ENCODE measurements around the gene PPP1R14B. TPM values are rescaled to one million over a fixed set of nuclear protein-coding genes. Genes with fewer than 3 reads are reported as not detected.

PPP1R14B gene, protein sequence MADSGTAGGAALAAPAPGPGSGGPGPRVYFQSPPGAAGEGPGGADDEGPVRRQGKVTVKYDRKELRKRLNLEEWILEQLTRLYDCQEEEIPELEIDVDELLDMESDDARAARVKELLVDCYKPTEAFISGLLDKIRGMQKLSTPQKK
- 385 and 435 TPM in 2 replicates for total RNA-seq (2021)
- Bru-seq, nascent RNA: percentile 88 among the genes with signal in this experiment
- percentile 89 among the genes with signal in this experiment for BruChase-seq, experiment 1, labeled RNA remaining after a 2-hour chase
- percentile 98 among the genes with signal in this experiment for BruChase-seq, experiment 2, labeled RNA remaining after a 6-hour chase
- long read RNA-seq, transcript PPP1R14B-203 (3 exons, 920 nt): minor isoform, 6 of 774 reads
- long read RNA-seq, transcript PPP1R14B-201 (4 exons, 982 nt): major isoform, 741 of 774 reads
- long read RNA-seq, partial matches to known transcripts: 13 of 774 reads
- long read RNA-seq, other reads (novel, unspliced or antisense): 14 of 774 reads

GRCh38 chr11:64246871-64247728 is at the start of gene PPP1R14B:
Gene PPP1R14B (minus strand): TSS chr11:64246943. CDS start chr11:64246673, 270 bp downstream.
- CTCF ChIA-PET: interaction anchor here (0.6 to 1.6 kb wide), 4 partner anchors 21 to 108 kb away, joined by 3 to 4 read pairs (median 3); partner anchors contain the start of genes NUDT22 and TRPT1
- peak; percentile 84 to 93 for DNase-seq

DNA sequence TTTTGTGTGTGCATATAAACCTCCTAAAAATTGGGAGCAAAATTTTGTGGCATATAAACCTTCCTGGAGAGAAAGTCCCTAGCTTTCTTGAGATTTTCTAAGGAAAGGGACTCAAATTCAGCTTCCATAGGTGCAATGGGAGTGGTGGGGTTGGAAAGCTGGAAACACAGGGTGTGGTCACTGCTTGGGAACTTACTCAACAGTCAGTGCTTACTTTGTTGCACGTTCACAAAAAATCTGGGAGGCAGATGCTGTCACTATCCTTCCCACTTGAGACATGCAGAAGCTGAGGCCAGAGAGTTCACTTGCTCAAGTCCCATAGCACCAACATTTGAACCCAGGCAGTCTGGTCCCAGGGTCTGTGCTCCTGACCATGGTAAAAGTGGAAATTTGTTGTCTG is 49.5 kb upstream of the PPP1R14B start:
- no peaks in the 10 kb centered on the region for H3K9me3 ChIP-seq (ENCODE audit: insufficient read depth, low read depth)
- BruUV-seq (replicated peaks): no TSS peak
- H3K4me1 ChIP-seq (replicated peaks; ENCODE audit: insufficient read depth): peaks cover 1% of the 10 kb centered on the region; the same call in 1 of the 2 replicates
- no peaks in the 10 kb centered on the region for H3K36me3 ChIP-seq (ENCODE audit: low read depth)
- no peak for DNase-seq
- no peaks in the 10 kb centered on the region for H4K20me1 ChIP-seq (ENCODE audit: insufficient read depth)
- H3K79me2 ChIP-seq (ENCODE audit: low read depth): no peaks in the 10 kb centered on the region
- TF ChIP-seq, protein P1, sequence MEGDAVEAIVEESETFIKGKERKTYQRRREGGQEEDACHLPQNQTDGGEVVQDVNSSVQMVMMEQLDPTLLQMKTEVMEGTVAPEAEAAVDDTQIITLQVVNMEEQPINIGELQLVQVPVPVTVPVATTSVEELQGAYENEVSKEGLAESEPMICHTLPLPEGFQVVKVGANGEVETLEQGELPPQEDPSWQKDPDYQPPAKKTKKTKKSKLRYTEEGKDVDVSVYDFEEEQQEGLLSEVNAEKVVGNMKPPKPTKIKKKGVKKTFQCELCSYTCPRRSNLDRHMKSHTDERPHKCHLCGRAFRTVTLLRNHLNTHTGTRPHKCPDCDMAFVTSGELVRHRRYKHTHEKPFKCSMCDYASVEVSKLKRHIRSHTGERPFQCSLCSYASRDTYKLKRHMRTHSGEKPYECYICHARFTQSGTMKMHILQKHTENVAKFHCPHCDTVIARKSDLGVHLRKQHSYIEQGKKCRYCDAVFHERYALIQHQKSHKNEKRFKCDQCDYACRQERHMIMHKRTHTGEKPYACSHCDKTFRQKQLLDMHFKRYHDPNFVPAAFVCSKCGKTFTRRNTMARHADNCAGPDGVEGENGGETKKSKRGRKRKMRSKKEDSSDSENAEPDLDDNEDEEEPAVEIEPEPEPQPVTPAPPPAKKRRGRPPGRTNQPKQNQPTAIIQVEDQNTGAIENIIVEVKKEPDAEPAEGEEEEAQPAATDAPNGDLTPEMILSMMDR (conservative IDR thresholded peaks at IDR 0.05): no peak
- no peak for TF ChIP-seq EZH2 (IDR thresholded peaks at IDR 0.05; ENCODE audit: low read depth)
- intact Hi-C loops (cut with micrococcal nuclease; ENCODE audit: unreplicated experiment): no loop called here
- H3K27me3 ChIP-seq (ENCODE audit: insufficient read depth, low read depth): 0 out of 2 replicates have a peak, but pooled peaks cover 7% of the 10 kb centered on the region
- H3K9me2 ChIP-seq (ENCODE audit: insufficient read depth): no peaks in the 10 kb centered on the region
- no peak overlapping the region for H3K4me3 ChIP-seq
- H3K27ac ChIP-seq: no peak overlapping the region
- ChIA-PET POLR2A (ENCODE audit: unreplicated experiment) (no interaction called here), CTCF (no interaction called here)
- H2AFZ ChIP-seq: no peak overlapping the region
- no peak overlapping the region for H3K4me2 ChIP-seq
- H3F3A ChIP-seq (ENCODE audit: insufficient read depth, low read depth): no peaks in the 10 kb centered on the region; the same call in 1 of the 2 replicates

More at GRCh38 chr11:64246871-64247728, at the start of gene PPP1R14B:
- H3K9me2 ChIP-seq (ENCODE audit: insufficient read depth): no peaks in the 10 kb centered on the region
- peak within 1 kb of the TSS; percentile 90 for H3K4me2 ChIP-seq
- H3F3A ChIP-seq (ENCODE audit: insufficient read depth, low read depth): peaks cover 70% of the 10 kb centered on the region
- H3K4me1 ChIP-seq (replicated peaks; ENCODE audit: insufficient read depth): peaks cover 26% of the 10 kb centered on the region
- intact Hi-C loops (cut with micrococcal nuclease; ENCODE audit: unreplicated experiment): loop anchor here (1.0 kb wide), 1 partner anchor 23 kb away; no protein-coding TSS in a partner anchor
- no peaks in the 10 kb centered on the region for H3K9me3 ChIP-seq (ENCODE audit: insufficient read depth, low read depth)
- peak within 1 kb of the TSS; percentile 76 for H2AFZ ChIP-seq
- no TSS peak for BruUV-seq (replicated peaks)
- no peaks in the 10 kb centered on the region for H3K27me3 ChIP-seq (ENCODE audit: insufficient read depth, low read depth)
- H3K79me2 ChIP-seq (ENCODE audit: low read depth): peaks cover 45% of the 10 kb centered on the region
- TF ChIP-seq EZH2 (IDR thresholded peaks at IDR 0.05; ENCODE audit: low read depth): no peak
- TF ChIP-seq, protein P1 (conservative IDR thresholded peaks at IDR 0.05): peak; percentile 38; the same call in 1 of the 2 replicates
- peak within 1 kb of the TSS; percentile 79 for H3K4me3 ChIP-seq
- H3K27ac ChIP-seq: peak within 1 kb of the TSS; percentile 86
- POLR2A ChIA-PET (ENCODE audit: unreplicated experiment): interaction anchor here (0.6 kb wide), 4 partner anchors 25 to 639 kb away, joined by 3 to 8 read pairs (median 6); no protein-coding TSS in a partner anchor
- H4K20me1 ChIP-seq (ENCODE audit: insufficient read depth): 0 out of 2 replicates have a peak, but pooled peaks cover 5% of the 10 kb centered on the region
- peaks cover 10% of the 10 kb centered on the region; the same call in 1 of the 2 replicates for H3K36me3 ChIP-seq (ENCODE audit: low read depth)

DNA sequence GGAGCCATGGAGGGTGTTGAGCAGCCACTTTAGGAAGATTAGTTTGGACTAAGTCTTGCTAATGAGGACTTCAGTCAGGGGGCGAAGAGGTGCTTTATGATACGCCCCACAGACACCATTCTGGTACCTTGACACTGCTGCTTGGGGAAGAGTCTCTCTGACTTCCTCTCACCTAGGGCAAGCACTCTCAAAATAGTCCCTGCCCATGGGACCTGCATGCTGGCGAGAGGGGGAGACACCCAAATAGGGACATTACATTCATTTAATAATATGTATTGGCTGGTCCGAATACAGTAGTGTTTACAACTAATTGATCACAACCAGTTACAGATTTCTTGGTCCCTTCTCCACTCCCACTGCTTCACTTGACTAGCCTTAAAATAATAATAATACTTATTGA is 49.0 kb upstream of the PPP1R14B start:
- no peak overlapping the region for H3K4me2 ChIP-seq
- no peak overlapping the region for H3K4me3 ChIP-seq
- H3K4me1 ChIP-seq (replicated peaks; ENCODE audit: insufficient read depth): no peaks in the 10 kb centered on the region; the same call in 1 of the 2 replicates
- BruUV-seq (replicated peaks): no TSS peak
- ChIA-PET CTCF (interaction anchor here (0.6 to 0.7 kb wide), 2 partner anchors 72 to 218 kb away, joined by 6 to 7 read pairs; no protein-coding TSS in a partner anchor), POLR2A (ENCODE audit: unreplicated experiment) (no interaction called here)
- H3K27ac ChIP-seq: no peak overlapping the region
- no peaks in the 10 kb centered on the region; the same call in 1 of the 2 replicates for H3F3A ChIP-seq (ENCODE audit: insufficient read depth, low read depth)
- no peak for TF ChIP-seq EZH2 (IDR thresholded peaks at IDR 0.05; ENCODE audit: low read depth)
- TF ChIP-seq, protein P1 (conservative IDR thresholded peaks at IDR 0.05): no peak
- no peaks in the 10 kb centered on the region for H3K9me2 ChIP-seq (ENCODE audit: insufficient read depth)
- no peaks in the 10 kb centered on the region for H4K20me1 ChIP-seq (ENCODE audit: insufficient read depth)
- 0 out of 2 replicates have a peak, but pooled peaks cover 6% of the 10 kb centered on the region for H3K27me3 ChIP-seq (ENCODE audit: insufficient read depth, low read depth)
- H2AFZ ChIP-seq: no peak overlapping the region
- H3K36me3 ChIP-seq (ENCODE audit: low read depth): no peaks in the 10 kb centered on the region
- DNase-seq: peak in 1 of 2 experiments; percentile 20
- no peaks in the 10 kb centered on the region for H3K9me3 ChIP-seq (ENCODE audit: insufficient read depth, low read depth)
- intact Hi-C loops (cut with micrococcal nuclease; ENCODE audit: unreplicated experiment): no loop called here
- no peaks in the 10 kb centered on the region for H3K79me2 ChIP-seq (ENCODE audit: low read depth)
